PC-9 (cell line): ENCODE data around the gene SHC2. TPM values are rescaled to one million over a fixed set of nuclear protein-coding genes. Genes with fewer than 3 reads are reported as not detected.

Source experiments
- BruUV-seq: library from RNA; stranded (reverse); fragments of 400-500 nt; replicated peaks from 2 replicates; lab custom pipeline; 2021; lab: Mats Ljungman, UMichigan
- CTCF ChIA-PET: fragments of 300-600 bp; sonication (Branson Sonifier 250); formaldehyde crosslinking; loops from one replicate; lab custom pipeline; 2022; ENCODE audit warnings: antibody characterized with exemption; lab: Charles Lee
- POLR2A ChIA-PET: fragments of 300-600 bp; sonication (Branson Sonifier 250); formaldehyde crosslinking; loops from one replicate; lab custom pipeline; 2022; ENCODE audit warnings: antibody characterized with exemption; ENCODE audit not compliant: unreplicated experiment; lab: Charles Lee
- DNase-seq, 2 experiments: peaks; one replicate each; pipeline versions ENCODE4 v3.0.0 to v3.0.0-alpha.2; 2015 to 2022; ENCODE audit warnings: mixed read lengths in 1 of 2
- H2AFZ ChIP-seq: fragments of 200-600 bp; sonication (generic); 2 replicates; pipeline ENCODE4 v1.8.1; 2017; ENCODE audit warnings: antibody characterized with exemption
- H3F3A ChIP-seq: fragments of 200-600 bp; sonication (generic); 2 replicates; pipeline ENCODE4 v1.8.1; 2017; ENCODE audit warnings: antibody characterized with exemption, mild to moderate bottlenecking, low read depth; ENCODE audit not compliant: insufficient read depth
- H3K27ac ChIP-seq: fragments of 200-600 bp; sonication (generic); 2 replicates; pipeline ENCODE4 v1.6.1; 2016; ENCODE audit warnings: mixed run types
- H3K27me3 ChIP-seq: fragments of 200-600 bp; sonication (generic); 2 replicates; pipeline ENCODE4 v1.6.1; 2016; ENCODE audit warnings: low read depth, mixed run types; ENCODE audit not compliant: insufficient read depth
- H3K36me3 ChIP-seq: fragments of 200-600 bp; sonication (generic); 2 replicates; pipeline ENCODE4 v1.6.1; 2016; ENCODE audit warnings: low read depth, mixed run types
- H3K4me1 ChIP-seq: fragments of 200-600 bp; sonication (generic); replicated peaks from 2 replicates; pipeline ENCODE4 v1.6.1; 2016; ENCODE audit warnings: mixed run types; ENCODE audit not compliant: insufficient read depth
- H3K4me2 ChIP-seq: fragments of 200-600 bp; sonication (generic); 2 replicates; pipeline ENCODE4 v1.6.1; 2017; ENCODE audit warnings: mixed run types
- H3K4me3 ChIP-seq: fragments of 200-600 bp; sonication (generic); 2 replicates; pipeline ENCODE4 v1.6.1; 2016; ENCODE audit warnings: mixed run types
- H3K79me2 ChIP-seq: fragments of 200-600 bp; sonication (generic); 2 replicates; pipeline ENCODE4 v1.6.1; 2017; ENCODE audit warnings: low read depth, mixed run types
- H3K9me2 ChIP-seq: fragments of 200-600 bp; sonication (generic); 2 replicates; pipeline ENCODE4 v1.8.1; 2017; ENCODE audit warnings: mild to moderate bottlenecking; ENCODE audit not compliant: insufficient read depth
- H3K9me3 ChIP-seq: fragments of 200-600 bp; sonication (generic); 2 replicates; pipeline ENCODE4 v1.8.1; 2016; ENCODE audit warnings: low read depth; ENCODE audit not compliant: insufficient read depth
- H4K20me1 ChIP-seq: fragments of 200-600 bp; sonication (generic); 2 replicates; pipeline ENCODE4 v1.8.1; 2017; ENCODE audit not compliant: insufficient read depth
- EZH2 ChIP-seq: fragments of 200-600 bp; sonication (generic); IDR thresholded peaks from 2 replicates; pipeline ENCODE4 v1.8.0; 2017; ENCODE audit warnings: antibody characterized with exemption, low read depth
- intact Hi-C: fragments of 100-400 bp; cut with micrococcal nuclease; formaldehyde crosslinking; loops from one replicate; pipeline ENCODE4 v1.10.0; 2022; ENCODE audit not compliant: unreplicated experiment
- total RNA-seq: library from RNA; stranded (reverse); gene quantifications from 2 replicates; pipeline ENCODE4 v1.2.3, GENCODE V29; 2021
- TF ChIP-seq, protein P1 (sequence below): fragments of 200-600 bp; sonication (generic); conservative IDR thresholded peaks from 2 replicates; pipeline ENCODE4 v1.6.1; 2017; ENCODE audit warnings: mixed run types, antibody characterized with exemption, mild to moderate bottlenecking, moderate library complexity

The SHC2 gene
- total RNA-seq, 1 experiment from 2014 or later, result 0.70 TPM

DNA sequence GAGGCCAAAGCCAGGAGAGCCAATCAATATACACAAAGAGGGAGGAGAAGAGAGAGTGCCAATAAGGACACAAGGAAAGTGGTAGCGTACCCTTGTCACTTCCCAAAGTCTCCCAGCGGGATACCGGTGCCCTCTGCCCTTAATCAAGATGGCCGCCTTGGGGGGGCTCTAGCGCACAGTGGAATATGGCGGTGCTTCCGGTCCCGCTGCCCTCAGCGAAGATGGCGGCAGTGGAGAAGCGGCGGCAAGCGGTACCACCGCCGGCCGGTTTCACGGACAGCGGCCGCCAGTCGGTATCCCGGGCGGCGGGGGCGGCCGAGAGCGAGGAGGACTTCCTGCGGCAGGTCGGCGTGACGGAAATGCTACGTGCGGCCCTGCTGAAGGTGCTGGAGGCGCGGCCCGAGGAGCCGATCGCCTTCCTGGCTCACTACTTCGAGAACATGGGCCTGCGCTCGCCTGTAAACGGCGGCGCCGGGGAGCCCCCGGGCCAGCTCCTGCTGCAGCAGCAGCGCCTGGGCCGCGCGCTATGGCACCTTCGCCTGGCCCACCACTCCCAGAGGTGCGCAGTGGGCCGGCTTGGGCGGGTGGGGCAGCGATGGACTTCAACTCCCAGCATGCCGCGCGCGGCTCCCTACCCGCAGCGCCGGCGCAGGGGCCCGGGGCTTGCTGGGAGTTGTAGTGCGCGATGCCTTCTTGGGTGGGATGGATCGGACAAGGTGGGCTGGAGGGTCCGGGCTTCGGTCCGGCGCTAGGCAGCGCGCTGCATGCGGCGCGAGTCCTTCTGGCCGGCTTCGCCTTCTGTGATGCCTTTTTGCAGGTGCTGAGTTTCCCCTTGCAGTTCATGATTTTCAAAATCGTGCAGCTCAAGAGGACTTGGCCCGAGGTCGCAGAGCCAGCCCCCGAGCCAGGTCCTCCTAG, 46.7 kb upstream of the SHC2 start, which contains the start of gene TPGS1:
TPGS1 (plus strand) TSS at position 212 of the 918 bp plus-strand sequence; CDS start at position 222, 10 bp downstream.
- H3K9me3 ChIP-seq, result no peaks in the 10 kb centered on the region
- H3K79me2 ChIP-seq, result peaks cover 6% of the 10 kb centered on the region
- POLR2A ChIA-PET, result interaction anchor here (0.7 kb wide), 1 partner anchor 162 kb away, joined by 3 read pairs; no protein-coding TSS in a partner anchor
- no peaks in the 10 kb centered on the region for H3K27me3 ChIP-seq
- peak within 1 kb of the TSS; percentile 92 for H2AFZ ChIP-seq
- H3K27ac ChIP-seq, result peak within 1 kb of the TSS; percentile 86
- H3K4me2 ChIP-seq, result peak within 1 kb of the TSS; percentile 95
- H3K4me1 ChIP-seq, result 0 out of 2 replicates have a peak, but pooled peaks cover 6% of the 10 kb centered on the region
- no peaks in the 10 kb centered on the region for H3K9me2 ChIP-seq
- H3K4me3 ChIP-seq, result peak within 1 kb of the TSS; percentile 97
- peak; percentile 58 to 78 for DNase-seq
- H3K36me3 ChIP-seq, result no peaks in the 10 kb centered on the region
- H4K20me1 ChIP-seq, result no peaks in the 10 kb centered on the region
- intact Hi-C loops, result loop anchor here (1.0 to 2.0 kb wide), 3 partner anchors 19 to 217 kb away; partner anchors contain the start of genes CDC34 and PLPP2
- BruUV-seq, result no TSS peak
- peaks cover 11% of the 10 kb centered on the region; the same call in 1 of the 2 replicates for H3F3A ChIP-seq
- CTCF ChIA-PET, result interaction anchor here (1.3 kb wide), 1 partner anchor 69 kb away, joined by 4 read pairs; no protein-coding TSS in a partner anchor
- no peak for TF ChIP-seq EZH2
- TF ChIP-seq, protein P1, sequence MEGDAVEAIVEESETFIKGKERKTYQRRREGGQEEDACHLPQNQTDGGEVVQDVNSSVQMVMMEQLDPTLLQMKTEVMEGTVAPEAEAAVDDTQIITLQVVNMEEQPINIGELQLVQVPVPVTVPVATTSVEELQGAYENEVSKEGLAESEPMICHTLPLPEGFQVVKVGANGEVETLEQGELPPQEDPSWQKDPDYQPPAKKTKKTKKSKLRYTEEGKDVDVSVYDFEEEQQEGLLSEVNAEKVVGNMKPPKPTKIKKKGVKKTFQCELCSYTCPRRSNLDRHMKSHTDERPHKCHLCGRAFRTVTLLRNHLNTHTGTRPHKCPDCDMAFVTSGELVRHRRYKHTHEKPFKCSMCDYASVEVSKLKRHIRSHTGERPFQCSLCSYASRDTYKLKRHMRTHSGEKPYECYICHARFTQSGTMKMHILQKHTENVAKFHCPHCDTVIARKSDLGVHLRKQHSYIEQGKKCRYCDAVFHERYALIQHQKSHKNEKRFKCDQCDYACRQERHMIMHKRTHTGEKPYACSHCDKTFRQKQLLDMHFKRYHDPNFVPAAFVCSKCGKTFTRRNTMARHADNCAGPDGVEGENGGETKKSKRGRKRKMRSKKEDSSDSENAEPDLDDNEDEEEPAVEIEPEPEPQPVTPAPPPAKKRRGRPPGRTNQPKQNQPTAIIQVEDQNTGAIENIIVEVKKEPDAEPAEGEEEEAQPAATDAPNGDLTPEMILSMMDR, result no peak

DNA sequence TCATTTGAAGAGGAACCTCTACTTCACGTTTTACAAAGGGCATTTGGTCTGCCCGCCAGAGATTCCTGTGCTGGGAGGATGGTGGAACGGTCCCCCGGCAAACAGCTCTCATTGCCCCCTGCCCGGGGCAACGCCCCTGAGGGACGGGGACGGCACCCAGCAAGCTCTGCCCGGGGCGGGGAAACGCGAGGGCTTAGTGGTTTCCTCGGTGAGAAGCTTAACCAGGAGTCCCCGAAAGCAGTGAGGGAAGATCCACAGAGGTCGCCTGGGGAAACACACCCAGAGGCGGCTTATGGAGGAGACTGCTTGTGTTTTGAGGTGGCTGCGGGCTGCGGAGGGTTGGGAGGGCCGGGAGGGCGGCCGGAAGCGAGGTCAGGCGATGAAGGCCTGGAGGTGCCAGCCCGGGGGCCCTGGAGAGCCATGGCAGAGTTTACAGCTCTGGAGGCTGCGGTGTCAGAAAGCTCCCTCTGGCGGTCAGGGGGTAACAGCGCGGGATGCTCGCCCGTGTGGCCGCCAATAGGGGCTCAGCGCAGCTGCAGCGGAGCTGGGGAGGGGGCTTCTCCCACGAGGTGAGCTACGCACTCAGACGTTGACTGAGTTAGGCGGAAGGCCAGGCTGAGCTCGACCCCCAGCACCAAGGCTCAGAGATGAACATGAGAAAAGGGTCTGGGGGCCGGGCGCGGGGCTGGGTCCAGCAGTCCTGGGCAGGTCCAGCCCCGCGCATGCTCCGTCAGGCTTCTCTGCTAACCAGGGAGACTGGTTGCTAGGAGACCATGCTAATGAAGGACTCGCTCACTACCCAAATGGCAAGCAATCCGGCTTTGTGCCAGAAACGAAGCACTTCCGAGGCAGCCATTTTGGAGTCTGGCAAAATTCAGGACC, 45.8 kb upstream of the SHC2 start:
- H3K36me3 ChIP-seq, result no peaks in the 10 kb centered on the region
- peak overlapping the region; percentile 86 for H3K27ac ChIP-seq
- H3K9me3 ChIP-seq, result no peaks in the 10 kb centered on the region
- DNase-seq, result peak; percentile 94 to 96
- TSS peak; percentile 46 for BruUV-seq
- POLR2A ChIA-PET, result interaction anchor here (0.5 to 0.8 kb wide), 5 partner anchors 18 to 1241 kb away, joined by 3 to 7 read pairs (median 5); no protein-coding TSS in a partner anchor
- CTCF ChIA-PET, result interaction anchor here (0.6 to 1.3 kb wide), 6 partner anchors 25 to 734 kb away, joined by 3 to 8 read pairs (median 4); partner anchors contain the start of gene CDC34
- H3K4me1 ChIP-seq, result 0 out of 2 replicates have a peak, but pooled peaks cover 6% of the 10 kb centered on the region
- peak overlapping the region; percentile 97 for H3K4me3 ChIP-seq
- TF ChIP-seq, protein P1, result peak; percentile 91
- no peak for TF ChIP-seq EZH2
- peaks cover 6% of the 10 kb centered on the region for H3K79me2 ChIP-seq
- H4K20me1 ChIP-seq, result no peaks in the 10 kb centered on the region
- intact Hi-C loops, result loop anchor here (1.0 to 2.0 kb wide), 3 partner anchors 18 to 216 kb away; partner anchors contain the start of genes CDC34 and PLPP2
- peak overlapping the region; percentile 92 for H2AFZ ChIP-seq
- H3K4me2 ChIP-seq, result peak overlapping the region; percentile 95
- H3F3A ChIP-seq, result peaks cover 13% of the 10 kb centered on the region; the same call in 1 of the 2 replicates
- H3K9me2 ChIP-seq, result no peaks in the 10 kb centered on the region
- no peaks in the 10 kb centered on the region for H3K27me3 ChIP-seq
